A549 (cell line): ENCODE data around the gene CMTM3. TPM values are rescaled to one million over a fixed set of nuclear protein-coding genes. Genes with fewer than 3 reads are reported as not detected.

ENCODE experiments used
- ATAC-seq, 2 experiments: fragments of 200-7000 bp in 1 of 2; fragments of >200 bp in 1 of 2; cut with Nextera tagmentation in 1 of 2; cut with Tn5 transposase in 1 of 2; 3 replicates each; pipeline versions ENCODE4 v1.8.0 to v1.9.1; 2018 to 2020; ENCODE audit warnings: mild to moderate bottlenecking in 1 of 2, moderate library complexity in 1 of 2
- CTCF ChIA-PET: fragments of 300-600 bp; sonication (Branson Sonifier 250); formaldehyde crosslinking; extraction: SDS; loops from one replicate; lab custom pipeline; 2021; ENCODE audit warnings: antibody characterized with exemption, inconsistent platforms; lab: Yijun Ruan, JAX
- POLR2A ChIA-PET: fragments of 350-600 bp; formaldehyde crosslinking; extraction: SDS; loops from one replicate; lab custom pipeline; 2021; ENCODE audit warnings: antibody characterized with exemption, inconsistent platforms; lab: Yijun Ruan, JAX
- DNase-seq, 2 experiments: peaks; one replicate each; pipeline versions ENCODE4 v3.0.0 to v3.0.0-alpha.2; 2011 to 2016; ENCODE audit warnings: low read depth in 1 of 2, low spot score in 1 of 2
- FAIRE-seq: peaks from 2 replicates; lab custom pipeline; 2011; peaks lifted over from hg19 to GRCh38; lab: Jason Lieb, UNC
- H3K27ac ChIP-seq, 2 experiments: fragments of >200 bp; sonication (Bioruptor Twin); formaldehyde crosslinking; 3 replicates each; pipeline ENCODE4 v1.5.1; 2016 to 2017
- H3K4me1 ChIP-seq: fragments of >200 bp; sonication (Bioruptor Twin); formaldehyde crosslinking; 3 replicates; pipeline ENCODE4 v1.6.1; 2016
- H3K4me2 ChIP-seq: fragments of >200 bp; sonication (Bioruptor Twin); formaldehyde crosslinking; 3 replicates; pipeline ENCODE4 v1.6.1; 2016
- H3K4me3 ChIP-seq: fragments of >200 bp; sonication (Bioruptor Twin); formaldehyde crosslinking; 3 replicates; pipeline ENCODE4 v1.5.1; 2016
- H3K9me3 ChIP-seq: fragments of >200 bp; sonication (Bioruptor Twin); formaldehyde crosslinking; 3 replicates; pipeline ENCODE4 v1.6.1; 2016
- BHLHE40 ChIP-seq: IDR thresholded peaks from 2 replicates; pipeline ENCODE4 v1.6.1; 2012; ENCODE audit warnings: low read depth, low read length, inconsistent platforms
- CBX8 ChIP-seq: fragments of 200-600 bp; sonication (generic); IDR thresholded peaks from 2 replicates; pipeline ENCODE4 v1.6.1; 2016
- CTCF ChIP-seq: fragments of >200 bp; sonication (Bioruptor Twin); formaldehyde crosslinking; IDR thresholded peaks from 3 replicates; pipeline ENCODE4 v1.5.1; 2016
- ELK1 ChIP-seq: fragments of 150-350 bp; IDR thresholded peaks from 2 replicates; pipeline ENCODE4 v1.6.1; 2014; ENCODE audit warnings: low read depth, mild to moderate bottlenecking, low read length
- EP300 ChIP-seq, 2 experiments: fragments of >200 bp; sonication (Bioruptor Twin); formaldehyde crosslinking; IDR thresholded peaks; 2 replicates in 1 of 2; 3 replicates in 1 of 2; pipeline ENCODE4 v1.6.1; 2016 to 2017
- ESRRA ChIP-seq: fragments of 150-350 bp; IDR thresholded peaks from 2 replicates; pipeline ENCODE4 v1.6.1; 2014; ENCODE audit warnings: mild to moderate bottlenecking, low read length, borderline replicate concordance
- FOSB ChIP-seq: fragments of 250-450 bp; sonication (Bioruptor Pico); IDR thresholded peaks from 2 replicates; pipeline ENCODE4 v1.5.0; 2020; ENCODE audit warnings: mild to moderate bottlenecking, moderate library complexity
- FOXS1 ChIP-seq: fragments of 250-450 bp; sonication (Bioruptor Pico); IDR thresholded peaks from 2 replicates; pipeline ENCODE4 v1.5.0; 2020; ENCODE audit warnings: mild to moderate bottlenecking, moderate library complexity
- HMGXB4 ChIP-seq: fragments of 250-450 bp; sonication (Bioruptor Pico); IDR thresholded peaks from 2 replicates; pipeline ENCODE4 v1.5.0; 2021; ENCODE audit warnings: mild to moderate bottlenecking, moderate library complexity, borderline replicate concordance
- HOXB13 ChIP-seq: fragments of 250-450 bp; sonication (Bioruptor Pico); IDR thresholded peaks from 2 replicates; pipeline ENCODE4 v1.5.0; 2020; ENCODE audit warnings: low read depth, mild to moderate bottlenecking, moderate library complexity
- HOXB5 ChIP-seq: fragments of 250-450 bp; sonication (Bioruptor Pico); IDR thresholded peaks from 2 replicates; pipeline ENCODE4 v1.5.0; 2020; ENCODE audit warnings: mild to moderate bottlenecking, moderate library complexity
- JUN ChIP-seq, 2 experiments: fragments of >200 bp; sonication (Bioruptor Twin); formaldehyde crosslinking; IDR thresholded peaks; 2 replicates in 1 of 2; 3 replicates in 1 of 2; pipeline ENCODE4 v1.6.1; 2016 to 2017
- KDM5A ChIP-seq: fragments of 200-600 bp; sonication (generic); IDR thresholded peaks from 2 replicates; pipeline ENCODE4 v1.6.1; 2016; ENCODE audit warnings: antibody characterized with exemption, mild to moderate bottlenecking
- MAFK ChIP-seq: fragments of 450-650 bp; IDR thresholded peaks from 2 replicates; pipeline ENCODE4 v1.6.1; 2014; ENCODE audit not compliant: partially characterized antibody
- MAX ChIP-seq: IDR thresholded peaks from 2 replicates; pipeline ENCODE4 v1.6.1; 2012
- MYC ChIP-seq: IDR thresholded peaks from 2 replicates; pipeline ENCODE4 v1.6.1; 2012; ENCODE audit warnings: mild to moderate bottlenecking, inconsistent platforms, low read length, improper control_type of control experiment, borderline replicate concordance
- NPAS2 ChIP-seq: fragments of 250-450 bp; sonication (Bioruptor Pico); IDR thresholded peaks from 2 replicates; pipeline ENCODE4 v1.8.0; 2022; ENCODE audit warnings: mild to moderate bottlenecking, moderate library complexity, borderline replicate concordance
- NR3C1 ChIP-seq: fragments of >200 bp; sonication (Bioruptor Twin); formaldehyde crosslinking; IDR thresholded peaks from 3 replicates; pipeline ENCODE4 v1.6.1; 2017
- PHF8 ChIP-seq: fragments of 200-600 bp; sonication (generic); IDR thresholded peaks from 2 replicates; pipeline ENCODE4 v1.6.1; 2016; ENCODE audit warnings: low read depth, mild to moderate bottlenecking, antibody characterized with exemption, moderate library complexity, borderline replicate concordance
- RAD21 ChIP-seq, 2 experiments: fragments of >200 bp in 1 of 2; sonication (Bioruptor Twin) in 1 of 2; formaldehyde crosslinking in 1 of 2; IDR thresholded peaks in 1 of 2; conservative IDR thresholded peaks in 1 of 2; 2 replicates in 1 of 2; 3 replicates in 1 of 2; pipeline ENCODE4 v1.6.1; 2012 to 2018; ENCODE audit warnings: inconsistent platforms in 1 of 2
- RARB ChIP-seq: fragments of 250-450 bp; sonication (Bioruptor Pico); IDR thresholded peaks from 2 replicates; pipeline ENCODE4 v1.8.0; 2021; ENCODE audit warnings: mild to moderate bottlenecking, moderate library complexity
- RFX5 ChIP-seq: fragments of 450-650 bp; IDR thresholded peaks from 2 replicates; pipeline ENCODE4 v1.7.1; 2014; ENCODE audit warnings: antibody characterized with exemption, mild to moderate bottlenecking, moderate library complexity
- RNF2 ChIP-seq: fragments of 200-600 bp; sonication (generic); IDR thresholded peaks from 2 replicates; pipeline ENCODE4 v1.6.1; 2016; ENCODE audit warnings: low read depth, mild to moderate bottlenecking, antibody characterized with exemption, moderate library complexity, borderline replicate concordance
- SMC3 ChIP-seq: fragments of >200 bp; sonication (Bioruptor Twin); formaldehyde crosslinking; IDR thresholded peaks from 3 replicates; pipeline ENCODE4 v1.6.1; 2018; ENCODE audit warnings: inconsistent platforms
- TP53 ChIP-seq: fragments of 250-450 bp; sonication (Bioruptor Pico); IDR thresholded peaks from 2 replicates; pipeline ENCODE4 v1.5.0; 2021; ENCODE audit warnings: mild to moderate bottlenecking, moderate library complexity
- ZC3H11A ChIP-seq: fragments of 450-650 bp; IDR thresholded peaks from 2 replicates; pipeline ENCODE4 v1.6.1; 2014; ENCODE audit warnings: antibody characterized with exemption, mild to moderate bottlenecking
- ZFP36 ChIP-seq: fragments of 450-650 bp; IDR thresholded peaks from 2 replicates; pipeline ENCODE4 v1.6.1; 2014; ENCODE audit warnings: borderline replicate concordance; ENCODE audit not compliant: partially characterized antibody
- WGBS: methylation state at CpG from one replicate; pipeline ENCODE4 v1.1.6; 2017; ENCODE audit errors: missing lambda C conversion rate; 5-methylcytosine and 5-hydroxymethylcytosine counted together
- polyA plus RNA-seq, 4 experiments: library from polyadenylated mRNA; depleted of rRNA in 3 of 4; stranded (reverse); fragments of >200 nt; fragmentation: RNase III in 1 of 4; extraction: RNeasy Plus Mini Kit Qiagen cat#74134 plus additional on column Dnase treatment in 1 of 4; gene quantifications; 2 replicates in 3 of 4; 3 replicates in 1 of 4; pipeline ENCODE4 v1.2.3, GENCODE V29; 2011 to 2017
- small RNA-seq, 6 experiments: library from RNA; depleted of rRNA; stranded (forward); fragments of <200 nt; gene quantifications; one replicate each; pipeline ENCODE3, GENCODE V24; 2012

CMTM3 gene
- polyA plus RNA-seq, 2 of the 4 experiments (the other 2 are of a cell fraction) = 36.0 to 36.1 TPM

GRCh38 chr16:66662445-66663194 lies 58.1 kb downstream of the CMTM3 start:
- ChIA-PET CTCF (interaction anchor here (0.7 to 9.7 kb wide), 33 partner anchors 9 to 257 kb away, joined by 3 to 74 read pairs (median 5); partner anchors contain the start of genes CA7, CMTM4 and DYNC1LI2), POLR2A (interaction anchor here (1.2 kb wide), 2 partner anchors 33 to 205 kb away, joined by 5 read pairs; no protein-coding TSS in a partner anchor)
- peak overlapping the region; percentile 72 for H3K4me2 ChIP-seq
- no peak for TF ChIP-seq MAX
- TF ChIP-seq HMGXB4 (CRISPR knock-in tag) = no peak
- TF ChIP-seq RNF2 = no peak
- TF ChIP-seq TP53 (CRISPR knock-in tag) = no peak
- TF ChIP-seq SMC3 = peak; percentile 41
- TF ChIP-seq MYC = no peak
- no peak for TF ChIP-seq ESRRA
- no peak for TF ChIP-seq NR3C1
- TF ChIP-seq EP300 (IDR thresholded peaks at IDR 0.05) = no peak
- TF ChIP-seq KDM5A = no peak
- TF ChIP-seq CTCF = peak; percentile 58
- peak; percentile 58 to 65; a peak in 4 of 5 replicates for TF ChIP-seq RAD21 (conservative IDR thresholded peaks at IDR 0.05 in 1 of 2, IDR thresholded peaks at IDR 0.05 in 1 of 2)
- TF ChIP-seq HOXB13 (CRISPR knock-in tag) = no peak
- TF ChIP-seq PHF8 = no peak
- no peak for TF ChIP-seq JUN (IDR thresholded peaks at IDR 0.05)
- TF ChIP-seq FOXS1 = no peak
- no peak for TF ChIP-seq RFX5
- no peak for TF ChIP-seq ZC3H11A
- no peak for TF ChIP-seq MAFK
- no peak for TF ChIP-seq ZFP36
- no peak for TF ChIP-seq FOSB (CRISPR knock-in tag)
- no peak for TF ChIP-seq RARB
- TF ChIP-seq ELK1 = no peak
- no peak for TF ChIP-seq HOXB5 (CRISPR knock-in tag)
- no peak for TF ChIP-seq BHLHE40
- no peak for TF ChIP-seq NPAS2 (CRISPR knock-in tag)
- TF ChIP-seq CBX8 = no peak
- ATAC-seq = peak; percentile 84 to 86
- peak; percentile 56 to 65 for DNase-seq
- no peaks in the 10 kb centered on the region for H3K9me3 ChIP-seq
- H3K27ac ChIP-seq = peak overlapping the region; percentile 72 to 86; a peak in 4 of 6 replicates
- peaks cover 30% of the 10 kb centered on the region for H3K4me1 ChIP-seq
- WGBS = 44% methylated on average over 7 of the region's 7 CpGs
- no peak overlapping the region for H3K4me3 ChIP-seq
- no peak for FAIRE-seq

Small RNA genes within 50 kb of the gene (small RNA-seq; reads per million reads assigned to genes)
- 0 reads per million in 6 experiments for gene CKLF-CMTM1

Other genes starting within 250 kb of the CMTM3 start
- 0.01 and 0.20 TPM in 2 replicates for gene CDH5, start 238.0 kb upstream of the CMTM3 start, polyA plus RNA-seq (2011; rRNA removed)
- 0.05 TPM in 1 of 3 replicates, not detected in the others for gene CDH5, start 238.0 kb upstream of the CMTM3 start, polyA plus RNA-seq (2017; fragmentation: RNase III; extraction: RNeasy Plus Mini Kit Qiagen cat#74134 plus additional on column Dnase treatment)
- 0.98 and 1.4 TPM in 2 replicates for gene BEAN1, start 177.4 kb upstream of the CMTM3 start, polyA plus RNA-seq (2011; rRNA removed)
- gene BEAN1, start 177.4 kb upstream of the CMTM3 start, polyA plus RNA-seq (2017; fragmentation: RNase III; extraction: RNeasy Plus Mini Kit Qiagen cat#74134 plus additional on column Dnase treatment) = 1.2 to 2.4 TPM (median 1.7 TPM) in 3 replicates
- gene TK2, start 54.6 kb upstream of the CMTM3 start, polyA plus RNA-seq (2011; rRNA removed) = 29.5 and 36.3 TPM in 2 replicates
- 13.5 to 16.2 TPM (median 13.9 TPM) in 3 replicates for gene TK2, start 54.6 kb upstream of the CMTM3 start, polyA plus RNA-seq (2017; fragmentation: RNase III; extraction: RNeasy Plus Mini Kit Qiagen cat#74134 plus additional on column Dnase treatment)
- gene CKLF, start 52.1 kb upstream of the CMTM3 start, polyA plus RNA-seq (2011; rRNA removed) = 85.1 and 96.5 TPM in 2 replicates
- gene CKLF, start 52.1 kb upstream of the CMTM3 start, polyA plus RNA-seq (2017; fragmentation: RNase III; extraction: RNeasy Plus Mini Kit Qiagen cat#74134 plus additional on column Dnase treatment) = 72.8 to 104 TPM (median 87.0 TPM) in 3 replicates
- gene CMTM1, start 38.3 kb upstream of the CMTM3 start, polyA plus RNA-seq (2011; rRNA removed) = 1.1 and 1.3 TPM in 2 replicates
- 1.5 to 2.1 TPM (median 1.9 TPM) in 3 replicates for gene CMTM1, start 38.3 kb upstream of the CMTM3 start, polyA plus RNA-seq (2017; fragmentation: RNase III; extraction: RNeasy Plus Mini Kit Qiagen cat#74134 plus additional on column Dnase treatment)
- gene CMTM2, start 25.2 kb upstream of the CMTM3 start, polyA plus RNA-seq (2011; rRNA removed) = 0.09 TPM in 1 of 2 replicates, not detected in the other
- 0.09 to 0.15 TPM in 2 of 3 replicates, not detected in the other for gene CMTM2, start 25.2 kb upstream of the CMTM3 start, polyA plus RNA-seq (2017; fragmentation: RNase III; extraction: RNeasy Plus Mini Kit Qiagen cat#74134 plus additional on column Dnase treatment)
- gene CMTM4, start 92.0 kb downstream of the CMTM3 start, polyA plus RNA-seq (2011; rRNA removed) = 58.6 and 61.6 TPM in 2 replicates
- 22.9 to 25.9 TPM (median 24.8 TPM) in 3 replicates for gene CMTM4, start 92.0 kb downstream of the CMTM3 start, polyA plus RNA-seq (2017; fragmentation: RNase III; extraction: RNeasy Plus Mini Kit Qiagen cat#74134 plus additional on column Dnase treatment)
- 112 and 128 TPM in 2 replicates for gene DYNC1LI2, start 146.9 kb downstream of the CMTM3 start, polyA plus RNA-seq (2011; rRNA removed)
- gene DYNC1LI2, start 146.9 kb downstream of the CMTM3 start, polyA plus RNA-seq (2017; fragmentation: RNase III; extraction: RNeasy Plus Mini Kit Qiagen cat#74134 plus additional on column Dnase treatment) = 93.5 to 107 TPM (median 96.5 TPM) in 3 replicates
- 0.07 and 0.18 TPM in 2 replicates for gene TERB1, start 196.9 kb downstream of the CMTM3 start, polyA plus RNA-seq (2011; rRNA removed)
- gene TERB1, start 196.9 kb downstream of the CMTM3 start, polyA plus RNA-seq (2017; fragmentation: RNase III; extraction: RNeasy Plus Mini Kit Qiagen cat#74134 plus additional on column Dnase treatment) = 0.12 to 0.18 TPM (median 0.17 TPM) in 3 replicates
- 89.8 and 132 TPM in 2 replicates for gene NAE1, start 226.3 kb downstream of the CMTM3 start, polyA plus RNA-seq (2011; rRNA removed)
- gene NAE1, start 226.3 kb downstream of the CMTM3 start, polyA plus RNA-seq (2017; fragmentation: RNase III; extraction: RNeasy Plus Mini Kit Qiagen cat#74134 plus additional on column Dnase treatment) = 90.0 to 96.2 TPM (median 94.9 TPM) in 3 replicates
- gene CA7, start 239.7 kb downstream of the CMTM3 start, polyA plus RNA-seq (2011; rRNA removed) = not detected in 2 replicates
- gene CA7, start 239.7 kb downstream of the CMTM3 start, polyA plus RNA-seq (2017; fragmentation: RNase III; extraction: RNeasy Plus Mini Kit Qiagen cat#74134 plus additional on column Dnase treatment) = not detected in 3 replicates